Parathyroid adenoma (tissue), 2 donors: ENCODE data around the gene ACKR3.

ENCODE experiments used
- H2AFZ ChIP-seq: fragments of 300-600 bp; sonication (generic); one replicate; pipeline ENCODE4 v1.7.0; 2017; ENCODE audit warnings: antibody characterized with exemption, mild to moderate bottlenecking
- H3K27ac ChIP-seq: fragments of 300-600 bp; sonication (generic); one replicate; pipeline ENCODE4 v1.7.0; 2017
- H3K27me3 ChIP-seq: fragments of 300-600 bp; sonication (generic); one replicate; pipeline ENCODE4 v1.7.0; 2017; ENCODE audit warnings: low read length; ENCODE audit not compliant: control insufficient read depth, insufficient read depth
- H3K36me3 ChIP-seq: fragments of 300-600 bp; sonication (generic); one replicate; pipeline ENCODE4 v1.7.0; 2017; ENCODE audit warnings: low read length; ENCODE audit not compliant: control insufficient read depth, insufficient read depth
- H3K4me1 ChIP-seq: fragments of 300-600 bp; sonication (generic); one replicate; pipeline ENCODE4 v1.7.0; 2017; ENCODE audit warnings: control low read depth
- H3K4me2 ChIP-seq: fragments of 300-600 bp; sonication (generic); one replicate; pipeline ENCODE4 v1.7.0; 2017; ENCODE audit warnings: low read length
- H3K4me3 ChIP-seq: fragments of 300-600 bp; sonication (generic); one replicate; pipeline ENCODE4 v1.7.0; 2017; ENCODE audit warnings: low read depth, low read length
- H3K79me2 ChIP-seq: fragments of 300-600 bp; sonication (generic); one replicate; pipeline ENCODE4 v1.7.0; 2017; ENCODE audit warnings: control low read depth
- H3K9ac ChIP-seq: fragments of 300-600 bp; sonication (generic); one replicate; pipeline ENCODE4 v1.7.0; 2017; ENCODE audit warnings: mild to moderate bottlenecking
- H3K9me3 ChIP-seq: fragments of 300-600 bp; sonication (generic); one replicate; pipeline ENCODE4 v1.7.0; 2017; ENCODE audit warnings: low read length; ENCODE audit not compliant: control insufficient read depth
- TF ChIP-seq, protein P1 (sequence below): fragments of 300-600 bp; sonication (generic); IDR thresholded peaks from one replicate; pipeline ENCODE4 v1.7.0; 2017; ENCODE audit warnings: antibody characterized with exemption, mild to moderate bottlenecking
- donor health status: primary hyperparathyroidism.

The ACKR3 gene

DNA sequence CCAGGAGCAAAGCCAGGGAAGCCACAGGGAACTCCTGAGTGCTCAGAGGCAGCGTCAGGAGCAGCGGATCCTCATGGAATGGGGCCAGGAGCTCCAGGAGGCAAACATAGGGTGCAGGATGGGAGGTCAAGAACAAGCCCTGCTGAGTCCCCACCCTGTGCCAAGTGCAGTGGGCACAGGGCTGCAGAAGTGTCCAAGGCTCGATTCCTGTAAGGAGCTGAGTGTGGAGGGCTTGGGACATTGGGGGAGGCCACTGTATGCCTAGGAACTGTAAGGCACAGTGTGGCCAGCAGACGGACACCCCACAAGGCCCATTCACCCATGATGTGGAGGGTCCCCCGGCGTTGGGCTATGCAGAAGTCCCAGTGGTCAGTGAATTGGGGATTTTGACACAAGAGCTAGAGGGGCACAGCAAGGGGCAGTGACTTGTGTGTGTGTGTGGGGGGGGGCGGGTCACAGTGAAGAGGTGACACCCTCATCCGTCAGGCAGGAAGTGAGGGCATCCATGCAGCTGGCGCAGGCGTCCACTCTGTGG, 55.6 kb downstream of the ACKR3 start:
- H3K36me3 ChIP-seq: no peaks in the 10 kb centered on the region
- H3K4me3 ChIP-seq: no peak overlapping the region
- no peaks in the 10 kb centered on the region for H3K9me3 ChIP-seq
- H3K4me2 ChIP-seq: no peak overlapping the region
- no peaks in the 10 kb centered on the region for H3K27me3 ChIP-seq
- TF ChIP-seq, protein P1, sequence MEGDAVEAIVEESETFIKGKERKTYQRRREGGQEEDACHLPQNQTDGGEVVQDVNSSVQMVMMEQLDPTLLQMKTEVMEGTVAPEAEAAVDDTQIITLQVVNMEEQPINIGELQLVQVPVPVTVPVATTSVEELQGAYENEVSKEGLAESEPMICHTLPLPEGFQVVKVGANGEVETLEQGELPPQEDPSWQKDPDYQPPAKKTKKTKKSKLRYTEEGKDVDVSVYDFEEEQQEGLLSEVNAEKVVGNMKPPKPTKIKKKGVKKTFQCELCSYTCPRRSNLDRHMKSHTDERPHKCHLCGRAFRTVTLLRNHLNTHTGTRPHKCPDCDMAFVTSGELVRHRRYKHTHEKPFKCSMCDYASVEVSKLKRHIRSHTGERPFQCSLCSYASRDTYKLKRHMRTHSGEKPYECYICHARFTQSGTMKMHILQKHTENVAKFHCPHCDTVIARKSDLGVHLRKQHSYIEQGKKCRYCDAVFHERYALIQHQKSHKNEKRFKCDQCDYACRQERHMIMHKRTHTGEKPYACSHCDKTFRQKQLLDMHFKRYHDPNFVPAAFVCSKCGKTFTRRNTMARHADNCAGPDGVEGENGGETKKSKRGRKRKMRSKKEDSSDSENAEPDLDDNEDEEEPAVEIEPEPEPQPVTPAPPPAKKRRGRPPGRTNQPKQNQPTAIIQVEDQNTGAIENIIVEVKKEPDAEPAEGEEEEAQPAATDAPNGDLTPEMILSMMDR: no peak
- no peaks in the 10 kb centered on the region for H3K79me2 ChIP-seq
- H3K9ac ChIP-seq: no peak overlapping the region
- no peak overlapping the region for H2AFZ ChIP-seq
- no peaks in the 10 kb centered on the region for H3K4me1 ChIP-seq
- H3K27ac ChIP-seq: no peak overlapping the region

DNA sequence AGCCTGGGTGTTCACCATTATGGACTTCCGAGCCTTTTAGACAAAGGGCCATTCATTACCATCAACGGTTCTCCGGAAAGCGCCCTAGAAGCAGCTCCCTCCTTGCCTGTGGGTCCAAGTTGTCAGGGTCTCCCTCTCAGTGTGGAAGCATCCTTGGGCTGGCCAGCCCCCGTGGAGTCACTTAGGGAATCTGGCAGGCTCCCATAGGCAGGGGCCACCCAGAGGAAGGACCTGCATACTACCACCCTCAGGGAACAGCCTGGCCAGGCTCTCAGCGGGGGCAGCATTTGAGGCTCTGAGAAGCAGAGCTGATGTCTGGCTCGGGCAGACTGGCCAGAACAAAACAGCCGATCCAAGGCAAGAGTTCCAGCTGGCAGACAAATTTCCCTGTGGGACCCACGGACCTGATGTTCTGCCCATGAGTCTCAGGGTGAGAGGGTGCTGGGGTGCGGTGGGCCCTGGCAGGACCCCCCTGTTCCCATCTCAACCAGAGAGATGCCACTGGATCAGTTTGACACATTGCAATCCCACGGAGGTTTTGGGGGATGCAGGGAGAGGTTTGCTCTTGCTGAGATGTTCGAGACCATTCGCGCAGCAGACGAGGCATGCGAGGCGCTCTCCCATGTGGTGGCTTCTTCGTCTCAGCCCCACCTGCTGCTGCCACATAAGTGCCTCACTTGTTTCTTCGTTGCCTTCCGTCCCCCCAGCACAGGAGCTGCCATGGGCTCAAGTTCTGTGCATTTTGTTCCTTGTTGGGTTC, 56.9 kb downstream of the ACKR3 start:
- Histone ChIP-seq H3K79me2 (no peaks in the 10 kb centered on the region), H3K9ac (no peak overlapping the region), H3K4me1 (no peaks in the 10 kb centered on the region), H3K27ac (no peak overlapping the region), H3K4me3 (no peak overlapping the region), H3K36me3 (no peaks in the 10 kb centered on the region), H3K27me3 (no peaks in the 10 kb centered on the region), H3K9me3 (no peaks in the 10 kb centered on the region), H2AFZ (no peak overlapping the region), H3K4me2 (no peak overlapping the region)
- TF ChIP-seq, protein P1: no peak

DNA sequence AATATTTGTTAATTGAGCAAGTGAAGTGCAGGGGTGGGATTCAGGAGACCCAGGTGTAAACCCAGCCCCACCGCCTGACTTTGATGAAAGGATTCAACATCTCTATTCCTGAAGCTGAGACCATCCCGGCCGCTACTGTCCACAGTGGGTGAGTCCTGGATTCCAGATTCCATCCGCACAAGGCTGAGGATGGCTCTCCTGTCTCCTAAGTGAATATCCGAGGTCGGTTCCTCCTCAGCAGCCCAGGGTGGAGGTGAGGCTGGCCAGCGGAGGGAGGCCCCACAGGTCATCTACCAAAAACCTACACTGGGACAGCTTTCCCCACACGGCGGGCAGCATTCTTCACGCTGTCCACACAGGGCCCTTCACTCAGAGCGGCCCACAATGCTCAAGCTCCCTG, 57.6 kb downstream of the ACKR3 start:
- TF ChIP-seq, protein P1: no peak
- H2AFZ ChIP-seq: no peak overlapping the region
- no peaks in the 10 kb centered on the region for H3K27me3 ChIP-seq
- H3K4me3 ChIP-seq: no peak overlapping the region
- H3K79me2 ChIP-seq: no peaks in the 10 kb centered on the region
- no peaks in the 10 kb centered on the region for H3K4me1 ChIP-seq
- no peak overlapping the region for H3K9ac ChIP-seq
- no peak overlapping the region for H3K4me2 ChIP-seq
- H3K9me3 ChIP-seq: no peaks in the 10 kb centered on the region
- H3K27ac ChIP-seq: no peak overlapping the region
- H3K36me3 ChIP-seq: no peaks in the 10 kb centered on the region

- no peak overlapping the region for H2AFZ ChIP-seq
- no peaks in the 10 kb centered on the region for H3K27me3 ChIP-seq
- no peak overlapping the region for H3K27ac ChIP-seq
- no peak overlapping the region for H3K4me3 ChIP-seq
- H3K36me3 ChIP-seq: no peaks in the 10 kb centered on the region
- no peaks in the 10 kb centered on the region for H3K4me1 ChIP-seq
- no peaks in the 10 kb centered on the region for H3K79me2 ChIP-seq
- TF ChIP-seq, protein P1: no peak
- H3K9me3 ChIP-seq: no peaks in the 10 kb centered on the region
- H3K4me2 ChIP-seq: no peak overlapping the region
- no peak overlapping the region for H3K9ac ChIP-seq
Observed at GRCh38 chr2:236627841-236628240, 58.2 kb downstream of the ACKR3 start.
